DMS79 treated with DMSO at 0.1 percent for 48 hours (cell line): Measurements from ENCODE around the gene GOLGA6L10.
"Not testable (repeated sequence)": the region's sequence is repeated elsewhere in the genome, so short reads cannot be mapped to it uniquely, and the experiment has no call there.

Source experiments
- DNase-seq: peaks from one replicate; lab custom pipeline; 2025; lab: John Stamatoyannopoulos, UW

Gene GOLGA6L10

GRCh38 chr15:82318281-82318680 is 31.0 kb downstream of the GOLGA6L10 start:
- DNase-seq, result not testable (repeated sequence)

GRCh38 chr15:82317516-82317915 is 31.8 kb downstream of the GOLGA6L10 start:
- DNase-seq, result not testable (repeated sequence)

GRCh38 chr15:82317091-82317489 is 32.2 kb downstream of the GOLGA6L10 start:
- DNase-seq, result no peak

- DNase-seq, result not testable (repeated sequence)
Measured at GRCh38 chr15:82316247-82317090, 32.8 kb downstream of the GOLGA6L10 start.

- no peak for DNase-seq
Measured at GRCh38 chr15:82315519-82316246, 33.6 kb downstream of the GOLGA6L10 start.

- no peak for DNase-seq
Measured at GRCh38 chr15:82314769-82315518, 34.3 kb downstream of the GOLGA6L10 start.

GRCh38 chr15:82313951-82314768 is 35.1 kb downstream of the GOLGA6L10 start:
- not testable (repeated sequence) for DNase-seq

GRCh38 chr15:82313446-82313845 is 35.8 kb downstream of the GOLGA6L10 start:
- no peak for DNase-seq

- DNase-seq, result no peak
Measured at GRCh38 chr15:82312586-82313349, 36.5 kb downstream of the GOLGA6L10 start.

- DNase-seq, result not testable (repeated sequence)
Measured at GRCh38 chr15:82311321-82311720, 38.0 kb downstream of the GOLGA6L10 start.

GRCh38 chr15:82309802-82310201 is 39.5 kb downstream of the GOLGA6L10 start:
- no peak for DNase-seq

- no peak for DNase-seq
Measured at GRCh38 chr15:82307714-82308081, 41.6 kb downstream of the GOLGA6L10 start.

GRCh38 chr15:82306791-82307713 is 42.2 kb downstream of the GOLGA6L10 start:
- no peak for DNase-seq

- no peak for DNase-seq
Measured at GRCh38 chr15:82305621-82306048, 43.6 kb downstream of the GOLGA6L10 start.

GRCh38 chr15:82304778-82305090 is 44.5 kb downstream of the GOLGA6L10 start:
- no peak for DNase-seq

GRCh38 chr15:82303956-82304777 is 45.1 kb downstream of the GOLGA6L10 start:
- DNase-seq, result no peak

- DNase-seq, result no peak
Measured at GRCh38 chr15:82301296-82302016, 47.8 kb downstream of the GOLGA6L10 start.

- DNase-seq, result no peak
Measured at GRCh38 chr15:82300883-82301282, 48.4 kb downstream of the GOLGA6L10 start.
